Vagina (tissue), 2 donors: ENCODE data around the gene AATK. TPM values are rescaled to one million over a fixed set of nuclear protein-coding genes. Genes with fewer than 3 reads are reported as not detected.

ENCODE experiments used
- DNase-seq, 2 donors: peaks; one replicate each; pipeline ENCODE4 v3.0.0-alpha.2; 2017; ENCODE audit errors: extremely low spot score in 2 of 2
- H3K27ac ChIP-seq: fragments of 200-600 bp; sonication (generic); one replicate; pipeline ENCODE4 v1.5.1; 2019
- H3K27me3 ChIP-seq: fragments of 200-600 bp; sonication (generic); one replicate; pipeline ENCODE4 v1.5.1; 2019
- H3K36me3 ChIP-seq, 2 donors: fragments of 200-600 bp; sonication (generic); one replicate each; pipeline ENCODE4 v1.5.1; 2017 to 2019
- H3K4me1 ChIP-seq: fragments of 200-600 bp; sonication (generic); one replicate; pipeline ENCODE4 v1.5.1; 2019
- H3K4me3 ChIP-seq, 2 donors: fragments of 200-600 bp; sonication (generic); 1 replicate in 1 of 2; 2 replicates in 1 of 2; pipeline ENCODE4 v1.5.1; 2016 to 2019
- H3K9me3 ChIP-seq: fragments of 200-600 bp; sonication (generic); one replicate; pipeline ENCODE4 v1.5.1; 2019
- POLR2A ChIP-seq, 2 donors: fragments of 450-650 bp; IDR thresholded peaks; one replicate each; pipeline ENCODE4 v1.6.1; 2017; ENCODE audit warnings: antibody characterized with exemption in 2 of 2, mild to moderate bottlenecking in 2 of 2, moderate library complexity in 2 of 2
- POLR2AphosphoS5 ChIP-seq, 2 donors: sonication (generic); formaldehyde crosslinking; IDR thresholded peaks; one replicate each; pipeline ENCODE4 v1.9.0; 2017; ENCODE audit warnings: antibody characterized with exemption in 2 of 2, mild to moderate bottlenecking in 2 of 2, low read depth in 1 of 2; ENCODE audit not compliant: insufficient read depth in 1 of 2
- intact Hi-C: fragments of 100-400 bp; cut with DNase I; formaldehyde crosslinking; loops from one replicate; pipeline ENCODE4 v1.15.1; 2023
- total RNA-seq: library from RNA; depleted of rRNA; stranded (reverse); fragments of >200 nt; gene quantifications from one replicate; pipeline ENCODE4 v1.2.3, GENCODE V29; 2016
- TF ChIP-seq, protein P1 (sequence below), 3 experiments: fragments of 450-650 bp in 2 of 3; fragments of 200-600 bp in 1 of 3; sonication (generic) in 1 of 3; IDR thresholded peaks; one replicate each; pipeline ENCODE4 v1.5.1; 2017 to 2019; ENCODE audit warnings: antibody characterized with exemption in 3 of 3, mild to moderate bottlenecking in 2 of 3, moderate library complexity in 2 of 3

Gene AATK
- total RNA-seq, 1 donor from 2014 or later, result 6.4 TPM

DNA sequence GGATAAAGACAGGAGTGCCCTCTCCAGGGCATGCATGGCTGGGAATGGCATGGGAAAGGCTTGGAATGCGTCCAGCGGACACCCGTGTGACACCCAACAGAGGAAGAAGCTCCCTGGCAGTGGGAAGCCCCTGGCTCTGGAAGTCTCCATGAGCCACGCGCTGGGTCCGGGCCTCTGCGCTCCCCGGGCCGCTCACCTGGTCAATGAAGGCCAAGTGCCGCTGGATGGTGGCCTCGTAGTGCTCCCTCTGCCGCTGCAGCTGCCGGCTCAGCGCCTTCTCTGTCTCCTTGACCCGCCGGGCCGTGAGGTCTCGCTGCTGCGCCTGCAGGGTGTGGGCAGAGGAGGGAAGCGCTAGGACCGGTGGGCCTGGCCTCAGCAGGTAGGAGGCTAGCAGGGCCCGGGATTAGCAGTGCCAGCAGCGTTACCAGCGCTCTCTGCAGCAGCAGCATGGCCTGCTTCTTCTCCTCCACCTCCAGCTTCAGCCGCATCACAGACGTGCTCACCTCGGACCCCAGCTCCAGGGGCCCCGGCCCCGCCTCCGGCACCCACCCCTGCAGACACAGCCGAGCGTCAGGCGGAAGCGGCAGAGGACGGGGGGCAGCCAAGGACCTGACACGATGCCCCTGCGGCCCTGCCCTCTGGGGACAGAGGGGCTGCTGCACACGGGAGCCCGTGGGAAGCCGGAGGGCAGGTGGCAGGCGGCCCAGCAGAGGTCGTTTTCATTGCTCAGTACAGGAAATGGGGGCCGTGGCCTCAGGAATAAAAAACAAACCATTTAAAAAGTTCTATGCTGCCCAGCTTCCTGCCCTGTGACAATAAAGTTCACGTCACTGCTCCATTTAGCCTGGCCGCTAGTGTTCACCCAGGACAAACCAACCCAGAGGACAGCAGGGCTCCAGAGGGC, 30.7 kb upstream of the AATK start:
- no peak overlapping the region for H3K4me3 ChIP-seq
- H3K36me3 ChIP-seq, result peaks cover 0 to 10% of the 10 kb centered on the region in 2 donors
- H3K9me3 ChIP-seq, result no peaks in the 10 kb centered on the region
- no peak overlapping the region for H3K27ac ChIP-seq
- TF ChIP-seq, protein P1, sequence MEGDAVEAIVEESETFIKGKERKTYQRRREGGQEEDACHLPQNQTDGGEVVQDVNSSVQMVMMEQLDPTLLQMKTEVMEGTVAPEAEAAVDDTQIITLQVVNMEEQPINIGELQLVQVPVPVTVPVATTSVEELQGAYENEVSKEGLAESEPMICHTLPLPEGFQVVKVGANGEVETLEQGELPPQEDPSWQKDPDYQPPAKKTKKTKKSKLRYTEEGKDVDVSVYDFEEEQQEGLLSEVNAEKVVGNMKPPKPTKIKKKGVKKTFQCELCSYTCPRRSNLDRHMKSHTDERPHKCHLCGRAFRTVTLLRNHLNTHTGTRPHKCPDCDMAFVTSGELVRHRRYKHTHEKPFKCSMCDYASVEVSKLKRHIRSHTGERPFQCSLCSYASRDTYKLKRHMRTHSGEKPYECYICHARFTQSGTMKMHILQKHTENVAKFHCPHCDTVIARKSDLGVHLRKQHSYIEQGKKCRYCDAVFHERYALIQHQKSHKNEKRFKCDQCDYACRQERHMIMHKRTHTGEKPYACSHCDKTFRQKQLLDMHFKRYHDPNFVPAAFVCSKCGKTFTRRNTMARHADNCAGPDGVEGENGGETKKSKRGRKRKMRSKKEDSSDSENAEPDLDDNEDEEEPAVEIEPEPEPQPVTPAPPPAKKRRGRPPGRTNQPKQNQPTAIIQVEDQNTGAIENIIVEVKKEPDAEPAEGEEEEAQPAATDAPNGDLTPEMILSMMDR (IDR thresholded peaks at IDR 0.05), result no peak
- TF ChIP-seq POLR2A (IDR thresholded peaks at IDR 0.05) (no peak), POLR2AphosphoS5 (IDR thresholded peaks at IDR 0.05; ENCODE audit: insufficient read depth in 1 of 2, low read depth in 1 of 2) (peak in 1 of 2 donors; percentile 18)
- no peak for DNase-seq
- no peaks in the 10 kb centered on the region for H3K4me1 ChIP-seq
- intact Hi-C loops, result loop anchor here (10.0 kb wide), 1 partner anchor 192 kb away; no protein-coding TSS in a partner anchor
- no peaks in the 10 kb centered on the region for H3K27me3 ChIP-seq

GRCh38 chr17:81195941-81196495, 30.0 kb upstream of the AATK start:
- intact Hi-C loops, result loop anchor here (10.0 kb wide), 1 partner anchor 191 kb away; no protein-coding TSS in a partner anchor
- no peaks in the 10 kb centered on the region for H3K27me3 ChIP-seq
- H3K4me1 ChIP-seq, result no peaks in the 10 kb centered on the region
- H3K27ac ChIP-seq, result no peak overlapping the region
- H3K36me3 ChIP-seq, result peaks cover 0 to 10% of the 10 kb centered on the region in 2 donors
- DNase-seq, result no peak
- no peaks in the 10 kb centered on the region for H3K9me3 ChIP-seq
- no peak for TF ChIP-seq POLR2A (IDR thresholded peaks at IDR 0.05)
- TF ChIP-seq, protein P1 (IDR thresholded peaks at IDR 0.05), result no peak
- TF ChIP-seq POLR2AphosphoS5 (IDR thresholded peaks at IDR 0.05; ENCODE audit: insufficient read depth in 1 of 2, low read depth in 1 of 2), result no peak
- no peak overlapping the region for H3K4me3 ChIP-seq

GRCh38 chr17:81194941-81195901, 29.2 kb upstream of the AATK start:
- intact Hi-C loops, result loop anchor here (10.0 kb wide), 1 partner anchor 190 kb away; no protein-coding TSS in a partner anchor
- no peaks in the 10 kb centered on the region for H3K9me3 ChIP-seq
- H3K4me1 ChIP-seq, result no peaks in the 10 kb centered on the region
- no peak for TF ChIP-seq POLR2A (IDR thresholded peaks at IDR 0.05)
- TF ChIP-seq, protein P1 (IDR thresholded peaks at IDR 0.05), result no peak
- TF ChIP-seq POLR2AphosphoS5 (IDR thresholded peaks at IDR 0.05; ENCODE audit: insufficient read depth in 1 of 2, low read depth in 1 of 2), result no peak
- DNase-seq, result no peak
- H3K4me3 ChIP-seq, result no peak overlapping the region
- H3K27me3 ChIP-seq, result no peaks in the 10 kb centered on the region
- no peak overlapping the region for H3K27ac ChIP-seq
- peaks cover 0 to 10% of the 10 kb centered on the region in 2 donors for H3K36me3 ChIP-seq

DNA sequence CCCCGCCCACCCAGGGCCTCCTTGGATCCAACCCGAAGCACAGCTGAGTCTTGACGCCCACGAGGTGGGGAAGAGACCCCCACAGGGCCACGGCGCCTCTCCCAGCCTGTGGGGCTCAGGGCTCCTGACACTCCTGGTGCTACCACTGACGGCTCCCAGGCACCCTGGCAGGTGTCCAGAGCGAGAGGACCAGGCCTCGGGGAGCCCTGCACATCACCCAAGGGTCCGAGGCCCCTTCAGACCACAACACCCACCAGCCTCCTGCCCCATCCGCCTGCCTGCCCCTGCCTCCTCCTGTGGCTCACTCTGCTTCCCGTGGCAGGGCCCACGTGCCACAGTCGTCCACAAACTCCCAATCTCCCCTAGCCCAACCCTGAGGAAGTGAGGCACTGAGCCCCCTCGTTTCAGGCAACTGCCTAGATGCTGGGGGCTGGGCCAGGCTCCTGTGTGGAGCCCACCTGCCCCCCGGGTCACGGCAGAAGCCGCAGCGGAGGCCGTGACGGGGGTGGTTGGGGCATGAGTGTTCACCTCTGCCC, 28.3 kb upstream of the AATK start:
- DNase-seq, result no peak
- H3K4me1 ChIP-seq, result no peaks in the 10 kb centered on the region
- TF ChIP-seq POLR2AphosphoS5 (IDR thresholded peaks at IDR 0.05; ENCODE audit: insufficient read depth in 1 of 2, low read depth in 1 of 2), result no peak
- TF ChIP-seq, protein P1 (IDR thresholded peaks at IDR 0.05), result no peak
- TF ChIP-seq POLR2A (IDR thresholded peaks at IDR 0.05), result no peak
- H3K4me3 ChIP-seq, result no peak overlapping the region
- intact Hi-C loops, result loop anchor here (10.0 kb wide), 1 partner anchor 189 kb away; no protein-coding TSS in a partner anchor
- no peak overlapping the region for H3K27ac ChIP-seq
- H3K9me3 ChIP-seq, result no peaks in the 10 kb centered on the region
- no peaks in the 10 kb centered on the region for H3K27me3 ChIP-seq
- H3K36me3 ChIP-seq, result peaks cover 0 to 10% of the 10 kb centered on the region in 2 donors
